Vein endothelial cell (primary cell): ENCODE results near the gene SCAMP2. TPM values are rescaled to one million over a fixed set of nuclear protein-coding genes. Genes with fewer than 3 reads are reported as not detected.

ENCODE experiments used
- small RNA-seq: library from RNA; depleted of rRNA; stranded (forward); fragments of <200 nt; gene quantifications from one replicate; pipeline ENCODE3, GENCODE V24; 2012
- total RNA-seq: library from RNA; depleted of rRNA; stranded (reverse); fragments of >200 nt; gene quantifications from 2 replicates; pipeline ENCODE4 v1.2.3, GENCODE V29; 2012

SCAMP2 gene, protein sequence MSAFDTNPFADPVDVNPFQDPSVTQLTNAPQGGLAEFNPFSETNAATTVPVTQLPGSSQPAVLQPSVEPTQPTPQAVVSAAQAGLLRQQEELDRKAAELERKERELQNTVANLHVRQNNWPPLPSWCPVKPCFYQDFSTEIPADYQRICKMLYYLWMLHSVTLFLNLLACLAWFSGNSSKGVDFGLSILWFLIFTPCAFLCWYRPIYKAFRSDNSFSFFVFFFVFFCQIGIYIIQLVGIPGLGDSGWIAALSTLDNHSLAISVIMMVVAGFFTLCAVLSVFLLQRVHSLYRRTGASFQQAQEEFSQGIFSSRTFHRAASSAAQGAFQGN
- total RNA-seq = 37.0 and 37.2 TPM in 2 replicates

GRCh38 chr15:74873036-74873755 is at the start of gene SCAMP2:
Gene SCAMP2, minus strand, starts transcription at chr15:74873365. Its CDS starts 110 bp downstream, at chr15:74873255.

DNA sequence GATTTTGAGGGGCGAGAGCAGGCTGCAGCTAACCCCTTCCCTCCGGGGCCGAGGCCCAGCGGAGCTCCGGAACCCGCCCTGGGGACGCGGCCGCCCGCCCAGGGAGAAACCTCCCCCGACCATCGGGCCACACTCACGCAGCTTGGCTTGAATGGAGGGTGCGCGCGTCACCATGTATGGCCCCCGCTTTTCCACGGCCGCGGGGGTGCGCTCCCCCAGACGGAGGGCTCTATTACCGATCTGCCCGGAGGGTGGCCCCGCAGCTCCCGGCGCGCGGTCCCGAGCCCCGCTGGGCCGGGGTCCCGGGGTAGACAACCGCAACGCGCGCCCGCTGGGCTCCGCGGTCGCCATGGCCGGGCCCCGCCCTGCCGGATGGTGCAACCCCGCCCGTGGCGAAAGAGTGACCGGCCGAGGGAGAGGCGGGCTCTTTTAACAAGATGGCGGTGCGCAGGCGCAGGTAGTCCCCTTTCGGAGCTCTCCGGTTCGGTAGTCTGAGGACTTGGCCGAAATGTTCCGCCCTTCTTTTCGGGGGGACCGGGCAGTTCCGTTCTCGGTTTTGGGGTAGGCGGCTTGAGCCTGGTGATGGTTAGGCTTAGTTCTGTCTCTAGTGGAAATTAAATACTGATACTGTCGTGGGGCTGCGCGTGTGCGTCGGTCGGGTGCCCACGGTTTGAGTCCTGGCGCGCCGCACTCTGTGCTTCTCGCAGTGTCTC is 33.4 kb upstream of the SCAMP2 start, which contains the start of gene FAM219B:
Gene FAM219B (minus strand): TSS at position 402 of the 713 bp plus-strand sequence. CDS start 51 bp downstream, at position 351.

GRCh38 chr15:74889883-74890664 is 16.9 kb upstream of the SCAMP2 start, which contains the start of gene MPI:
Gene MPI, plus strand, starts transcription at chr15:74890042. Its CDS starts 32 bp downstream, at chr15:74890074.

GRCh38 chr15:74842581-74843444 is 30.4 kb downstream of the SCAMP2 start, which contains the start of gene ULK3:
Gene ULK3, minus strand, starts transcription at chr15:74843156. Its CDS starts 51 bp downstream, at chr15:74843105.

GRCh38 chr15:74826364-74826819 is 46.8 kb downstream of the SCAMP2 start, which contains the start of gene CPLX3:
Gene CPLX3, plus strand, starts transcription at chr15:74826627. Its CDS starts 77 bp downstream, at chr15:74826704.

GRCh38 chr15:74812533-74812932 is 60.6 kb downstream of the SCAMP2 start, which contains the start of gene LMAN1L:
Gene LMAN1L, plus strand, starts transcription at chr15:74812835. Its CDS starts 20 bp downstream, at chr15:74812855.

Small RNA genes lying within 50 kb of the gene (small RNA-seq; reads per million reads assigned to genes)
- gene CPLX3 = not detected
- gene MIR6882 = 0.98 reads per million, percentile 58 among the genes with 10 or more reads in this experiment

Other genes with a start within 250 kb of the SCAMP2 start
- gene EDC3, start 177.3 kb downstream of the SCAMP2 start, total RNA-seq = 14.1 and 17.6 TPM in 2 replicates
- gene CYP1A1, start 147.8 kb downstream of the SCAMP2 start, total RNA-seq = 9.1 and 10.5 TPM in 2 replicates
- not detected in 2 replicates for gene CYP1A2, start 124.5 kb downstream of the SCAMP2 start, total RNA-seq
- gene CSK, start 91.3 kb downstream of the SCAMP2 start, total RNA-seq = 51.4 and 60.1 TPM in 2 replicates
- not detected in 2 replicates for gene LMAN1L, start 60.5 kb downstream of the SCAMP2 start, total RNA-seq
- not detected in 2 replicates for gene CPLX3, start 46.7 kb downstream of the SCAMP2 start, total RNA-seq
- gene ULK3, start 30.2 kb downstream of the SCAMP2 start, total RNA-seq = 36.6 and 40.5 TPM in 2 replicates
- 49.1 and 54.9 TPM in 2 replicates for gene MPI, start 16.7 kb upstream of the SCAMP2 start, total RNA-seq
- gene FAM219B, start 33.5 kb upstream of the SCAMP2 start, total RNA-seq = 45.1 and 47.2 TPM in 2 replicates
- 64.3 and 68.1 TPM in 2 replicates for gene COX5A, start 64.7 kb upstream of the SCAMP2 start, total RNA-seq
- 18.3 and 23.2 TPM in 2 replicates for gene RPP25, start 83.4 kb upstream of the SCAMP2 start, total RNA-seq
- gene SCAMP5, start 122.2 kb upstream of the SCAMP2 start, total RNA-seq = 10.8 and 11.1 TPM in 2 replicates
- gene PPCDC, start 150.2 kb upstream of the SCAMP2 start, total RNA-seq = 9.5 and 12.7 TPM in 2 replicates